ENCODE measurements around the gene FBXL19. TPM values are rescaled to one million over a fixed set of nuclear protein-coding genes. Genes with fewer than 3 reads are reported as not detected.
A peak's percentile ranks its signal among the peaks of the same experiment; 100 is the strongest.

The FBXL19 gene
- total and polyA plus RNA-seq, 9 of the 15 experiments (the other 6 are each of a cell fraction or from before 2014, with no cell fraction given), result 0.13 to 48.0 (median 13.5) TPM; not detected in 1

GRCh38 chr16:30893744-30894539, 29.4 kb upstream of the FBXL19 start, which contains the start of gene BCL7C (continued):
- TF ChIP-seq, protein P1, sequence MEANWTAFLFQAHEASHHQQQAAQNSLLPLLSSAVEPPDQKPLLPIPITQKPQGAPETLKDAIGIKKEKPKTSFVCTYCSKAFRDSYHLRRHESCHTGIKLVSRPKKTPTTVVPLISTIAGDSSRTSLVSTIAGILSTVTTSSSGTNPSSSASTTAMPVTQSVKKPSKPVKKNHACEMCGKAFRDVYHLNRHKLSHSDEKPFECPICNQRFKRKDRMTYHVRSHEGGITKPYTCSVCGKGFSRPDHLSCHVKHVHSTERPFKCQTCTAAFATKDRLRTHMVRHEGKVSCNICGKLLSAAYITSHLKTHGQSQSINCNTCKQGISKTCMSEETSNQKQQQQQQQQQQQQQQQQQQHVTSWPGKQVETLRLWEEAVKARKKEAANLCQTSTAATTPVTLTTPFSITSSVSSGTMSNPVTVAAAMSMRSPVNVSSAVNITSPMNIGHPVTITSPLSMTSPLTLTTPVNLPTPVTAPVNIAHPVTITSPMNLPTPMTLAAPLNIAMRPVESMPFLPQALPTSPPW (CRISPR knock-in tag; IDR thresholded peaks at IDR 0.05), result peak; percentile 89
- peak; percentile 78 for TF ChIP-seq SAP30 (IDR thresholded peaks at IDR 0.05; ENCODE audit: borderline replicate concordance, insufficient read depth, low read depth, low read length, poor library complexity, severe bottlenecking)
- TF ChIP-seq RAD51 (IDR thresholded peaks at IDR 0.05; ENCODE audit: borderline replicate concordance, low read depth), result peak; percentile 72
- TF ChIP-seq ZFP30 (CRISPR knock-in tag; IDR thresholded peaks at IDR 0.05; ENCODE audit: borderline replicate concordance), result no peak
- peak; percentile 46; the same call in 1 of the 2 replicates for TF ChIP-seq CREB1 (IDR thresholded peaks at IDR 0.05)
- TF ChIP-seq CREB1 (CRISPR knock-in tag; IDR thresholded peaks at IDR 0.05), result peak; percentile 79
- TF ChIP-seq TRIM28 (IDR thresholded peaks at IDR 0.05), result no peak
- no peak for TF ChIP-seq NCOA4 (IDR thresholded peaks at IDR 0.05; ENCODE audit: partially characterized antibody)
- TF ChIP-seq PHF8 (IDR thresholded peaks at IDR 0.05; ENCODE audit: borderline replicate concordance, low read length), result peak; percentile 95
- peak; percentile 2; the same call in 1 of the 2 replicates for TF ChIP-seq ZBTB7A (IDR thresholded peaks at IDR 0.05; ENCODE audit: borderline replicate concordance, control insufficient read depth, low read depth, low read length)
- TF ChIP-seq ZNF12 (CRISPR knock-in tag; IDR thresholded peaks at IDR 0.05), result peak; percentile 42; the same call in 1 of the 2 replicates
- TF ChIP-seq MAZ (CRISPR knock-in tag; conservative IDR thresholded peaks at IDR 0.05 in 1 of 2, IDR thresholded peaks at IDR 0.05 in 1 of 2), result peak; percentile 77 to 82
- peak; percentile 99 for TF ChIP-seq E2F5 (CRISPR knock-in tag; IDR thresholded peaks at IDR 0.05)
- 0 out of 2 replicates have a peak, but pooled peaks have one; percentile 44 for TF ChIP-seq BCL6 (CRISPR knock-in tag; IDR thresholded peaks at IDR 0.05)
- no peak for TF ChIP-seq ZNF311 (CRISPR knock-in tag; IDR thresholded peaks at IDR 0.05)
- TF ChIP-seq CHCHD3 (CRISPR knock-in tag; IDR thresholded peaks at IDR 0.05), result no peak
- peak; percentile 62 to 68 for TF ChIP-seq NRF1 (conservative IDR thresholded peaks at IDR 0.05 in 1 of 2, IDR thresholded peaks at IDR 0.05 in 1 of 2)
- no peak for TF ChIP-seq ZNF165 (CRISPR knock-in tag; IDR thresholded peaks at IDR 0.05; ENCODE audit: borderline replicate concordance)
- 0 out of 2 replicates have a peak, but pooled peaks have one; percentile 21 for TF ChIP-seq FOSL1 (tag; conservative IDR thresholded peaks at IDR 0.05)
- TF ChIP-seq MCM3 (IDR thresholded peaks at IDR 0.05), result no peak
- TF ChIP-seq JUN (IDR thresholded peaks at IDR 0.05; ENCODE audit: borderline replicate concordance, low read depth, low read length), result peak; percentile 57; the same call in 1 of the 2 replicates
- TF ChIP-seq JUN (CRISPR knock-in tag; IDR thresholded peaks at IDR 0.05; ENCODE audit: borderline replicate concordance), result peak; percentile 93
- peak; percentile 27 for TF ChIP-seq SIN3B (IDR thresholded peaks at IDR 0.05; ENCODE audit: low read depth)
- TF ChIP-seq ZNF175 (CRISPR knock-in tag; IDR thresholded peaks at IDR 0.05; ENCODE audit: low read depth), result no peak; the same call in 1 of the 2 replicates
- 0 out of 2 replicates have a peak, but pooled peaks have one; percentile 61 for TF ChIP-seq KLF1 (tag; IDR thresholded peaks at IDR 0.05)
- no peak for TF ChIP-seq CBX8 (IDR thresholded peaks at IDR 0.05; ENCODE audit: borderline replicate concordance, extremely low read depth, low read depth, low read length, poor library complexity, severe bottlenecking)
- TF ChIP-seq ZNF444 (CRISPR knock-in tag; IDR thresholded peaks at IDR 0.05), result no peak

Data from K562 (cell line).